Mammary epithelial cell (primary cell): ENCODE results near the gene STX16.

Experiments
- CTCF ChIP-seq, 2 donors: IDR thresholded peaks in 1 of 2; conservative IDR thresholded peaks in 1 of 2; 2 replicates each; pipeline ENCODE4 v1.5.1; 2011 to 2012; ENCODE audit warnings: inconsistent platforms in 2 of 2, low read length in 2 of 2, mild to moderate bottlenecking in 2 of 2, control low read depth in 1 of 2, low read depth in 1 of 2; ENCODE audit not compliant: insufficient read depth in 1 of 2; ENCODE audit errors: extremely low read depth in 1 of 2
- EZH2 ChIP-seq: IDR thresholded peaks from 2 replicates; pipeline ENCODE4 v1.6.1; 2012; ENCODE audit warnings: low read length, inconsistent platforms, borderline replicate concordance

DNA sequence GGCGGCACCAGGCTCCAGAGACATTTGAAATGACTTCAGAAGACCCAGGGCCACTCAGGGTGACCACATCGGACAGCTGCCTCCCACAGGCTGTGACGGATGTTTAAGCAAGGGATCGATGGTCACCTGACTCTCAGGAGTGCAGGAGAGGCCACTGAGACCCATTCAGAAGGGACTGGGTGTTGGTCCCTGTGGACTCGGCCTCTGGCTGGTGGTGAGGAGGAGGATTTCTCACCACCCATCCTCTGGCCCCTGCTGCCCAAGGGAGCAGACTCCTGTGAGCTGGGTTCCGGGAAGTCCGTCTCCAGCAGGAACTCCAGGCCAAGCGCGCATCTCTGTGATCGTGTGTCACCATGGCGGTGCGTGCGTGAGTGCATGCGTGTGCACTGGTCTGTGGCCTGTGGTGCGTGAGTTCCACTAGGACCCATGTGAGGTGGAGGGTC, 67.1 kb downstream of the STX16 start:
- TF ChIP-seq CTCF (conservative IDR thresholded peaks at IDR 0.05 in 1 of 2, IDR thresholded peaks at IDR 0.05 in 1 of 2; ENCODE audit: extremely low read depth in 1 of 2, insufficient read depth in 1 of 2, low read depth in 1 of 2, low read length in 2 of 2) = no peak
- TF ChIP-seq EZH2 = no peak
